Mucosa of descending colon (tissue), 3 donors: ENCODE data around the gene NLK. TPM values are rescaled to one million over a fixed set of nuclear protein-coding genes. Genes with fewer than 3 reads are reported as not detected.
"Not testable (repeated sequence)": the region's sequence is repeated elsewhere in the genome, so short reads cannot be mapped to it uniquely, and the experiment has no call there.

Source experiments
- ATAC-seq: fragments of 200-7000 bp; cut with Tn5 transposase; one replicate; pipeline ENCODE4 v1.9.1; 2020; ENCODE audit warnings: mild to moderate bottlenecking, moderate library complexity
- DNase-seq, 3 donors: peaks; one replicate each; pipeline ENCODE4 v3.0.0-alpha.2; 2020
- H3K36me3 ChIP-seq: fragments of 200-600 bp; one replicate; pipeline ENCODE4 v1.8.0; 2021; ENCODE audit warnings: low read depth, mild to moderate bottlenecking
- H3K4me1 ChIP-seq: fragments of 200-600 bp; one replicate; pipeline ENCODE4 v1.8.0; 2021; ENCODE audit warnings: low read depth, mild to moderate bottlenecking
- H3K4me3 ChIP-seq: fragments of 200-600 bp; one replicate; pipeline ENCODE4 v1.8.0; 2021; ENCODE audit warnings: mild to moderate bottlenecking
- H3K9me3 ChIP-seq: fragments of 200-600 bp; one replicate; pipeline ENCODE4 v1.8.0; 2021; ENCODE audit warnings: mild to moderate bottlenecking
- intact Hi-C, 2 donors: fragments of 100-400 bp; cut with DNase I in 1 of 2; cut with micrococcal nuclease in 1 of 2; formaldehyde crosslinking; loops; one replicate each; pipeline versions ENCODE4 v1.11.0 to v1.11.1; 2022; cut with DNase I, micrococcal nuclease
- total RNA-seq, 3 donors: library from RNA; stranded (reverse); fragmentation: NEBNext Ultra II Directional in 2 of 3; extraction: Animal tissue kit (Norgen Biotek cat#: 25700) in 2 of 3; gene quantifications; one replicate each; pipeline versions ENCODE4 v1.2.1 to v1.2.4, GENCODE V29; 2021 to 2023
- TF ChIP-seq, protein P1 (sequence below): fragments of 200-600 bp; IDR thresholded peaks from one replicate; pipeline ENCODE4 v1.8.0; 2022; ENCODE audit warnings: antibody characterized with exemption, mild to moderate bottlenecking
- donor health status: DM: no; HTN: no; CAD: no; lungs with moderate emphysema.
- donor health status: DM: no; HTN: no; CAD: no.
- donor health status: DM: no; HTN: yes; CAD: no.

Gene NLK
- total RNA-seq, 3 donors from 2014 or later: 20.4 to 24.1 (median 21.0) TPM

DNA sequence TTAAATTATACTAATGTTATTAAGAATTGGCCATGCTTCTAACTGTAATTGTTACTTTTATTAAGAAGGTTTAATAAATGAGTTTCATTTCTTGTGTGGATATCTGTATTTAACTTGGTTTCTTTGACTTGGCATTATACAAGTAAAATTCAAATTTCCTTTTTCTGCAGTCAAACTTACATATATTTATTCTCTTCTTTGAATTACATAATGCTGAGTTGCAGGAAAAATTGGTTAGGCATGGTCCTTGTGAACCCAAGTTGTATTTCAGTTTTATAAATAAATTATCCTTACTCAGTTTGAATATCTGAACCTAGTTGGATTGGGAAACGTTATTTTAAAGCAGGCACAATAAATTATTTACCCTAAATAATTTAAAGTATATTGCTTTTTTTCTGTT is 54.8 kb downstream of the NLK start:
- no peak for ATAC-seq
- TF ChIP-seq, protein P1, sequence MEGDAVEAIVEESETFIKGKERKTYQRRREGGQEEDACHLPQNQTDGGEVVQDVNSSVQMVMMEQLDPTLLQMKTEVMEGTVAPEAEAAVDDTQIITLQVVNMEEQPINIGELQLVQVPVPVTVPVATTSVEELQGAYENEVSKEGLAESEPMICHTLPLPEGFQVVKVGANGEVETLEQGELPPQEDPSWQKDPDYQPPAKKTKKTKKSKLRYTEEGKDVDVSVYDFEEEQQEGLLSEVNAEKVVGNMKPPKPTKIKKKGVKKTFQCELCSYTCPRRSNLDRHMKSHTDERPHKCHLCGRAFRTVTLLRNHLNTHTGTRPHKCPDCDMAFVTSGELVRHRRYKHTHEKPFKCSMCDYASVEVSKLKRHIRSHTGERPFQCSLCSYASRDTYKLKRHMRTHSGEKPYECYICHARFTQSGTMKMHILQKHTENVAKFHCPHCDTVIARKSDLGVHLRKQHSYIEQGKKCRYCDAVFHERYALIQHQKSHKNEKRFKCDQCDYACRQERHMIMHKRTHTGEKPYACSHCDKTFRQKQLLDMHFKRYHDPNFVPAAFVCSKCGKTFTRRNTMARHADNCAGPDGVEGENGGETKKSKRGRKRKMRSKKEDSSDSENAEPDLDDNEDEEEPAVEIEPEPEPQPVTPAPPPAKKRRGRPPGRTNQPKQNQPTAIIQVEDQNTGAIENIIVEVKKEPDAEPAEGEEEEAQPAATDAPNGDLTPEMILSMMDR: no peak

DNA sequence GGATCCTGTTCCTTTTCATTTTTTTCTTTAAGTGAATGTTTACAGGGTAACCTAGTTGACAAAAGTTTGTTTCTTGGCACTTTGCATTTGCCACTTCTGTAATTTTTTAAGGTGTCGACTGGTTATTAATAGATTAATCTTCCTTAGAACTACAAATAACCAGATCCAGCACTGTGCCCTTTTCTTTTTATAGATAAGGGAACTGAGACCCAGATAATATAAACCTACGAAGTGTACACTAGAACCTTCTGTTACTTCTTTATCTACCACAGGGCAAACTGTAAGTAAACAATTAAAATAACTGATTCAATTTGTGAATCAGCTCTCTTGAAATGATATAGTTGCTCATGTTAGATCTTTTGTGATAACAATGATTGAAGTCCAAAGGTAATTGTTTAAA is 55.4 kb downstream of the NLK start:
- TF ChIP-seq, protein P1: no peak
- ATAC-seq: no peak
- H3K36me3 ChIP-seq: no peaks in the 10 kb centered on the region

More for the DNA sequence above, 54.8 kb downstream of the NLK start:
- DNase-seq: no peak
- Histone ChIP-seq H3K36me3 (no peaks in the 10 kb centered on the region), H3K9me3 (no peaks in the 10 kb centered on the region), H3K4me1 (no peaks in the 10 kb centered on the region), H3K4me3 (no peak overlapping the region)
- intact Hi-C loops: no loop called here

DNA sequence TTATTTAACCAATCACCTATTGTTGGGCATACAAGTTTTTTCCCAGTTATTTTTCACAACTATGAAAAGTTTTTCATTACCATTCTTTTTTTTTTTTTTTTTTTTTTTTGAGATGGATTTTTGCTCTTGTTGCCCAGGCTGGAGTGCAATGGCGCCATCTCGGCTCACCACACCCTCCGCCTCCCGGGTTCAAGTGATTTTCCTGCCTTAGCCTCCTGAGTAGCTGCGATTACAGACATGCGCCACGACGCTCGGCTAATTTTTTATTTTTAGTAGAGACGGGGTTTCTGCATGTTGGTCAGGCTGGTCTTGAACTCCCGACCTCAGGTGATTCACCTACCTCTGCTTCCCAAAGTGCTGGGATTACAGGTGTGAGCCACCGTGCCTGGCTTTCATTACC is 56.1 kb downstream of the NLK start:
- ATAC-seq, H3K4me1 ChIP-seq, DNase-seq, H3K36me3 ChIP-seq, intact Hi-C loops, H3K9me3 ChIP-seq, H3K4me3 ChIP-seq: not testable (repeated sequence)

More for the DNA sequence above, 55.4 kb downstream of the NLK start:
- Histone ChIP-seq H3K4me3 (no peak overlapping the region), H3K9me3 (no peaks in the 10 kb centered on the region), H3K4me1 (no peaks in the 10 kb centered on the region)
- DNase-seq: no peak
- intact Hi-C loops: no loop called here

DNA sequence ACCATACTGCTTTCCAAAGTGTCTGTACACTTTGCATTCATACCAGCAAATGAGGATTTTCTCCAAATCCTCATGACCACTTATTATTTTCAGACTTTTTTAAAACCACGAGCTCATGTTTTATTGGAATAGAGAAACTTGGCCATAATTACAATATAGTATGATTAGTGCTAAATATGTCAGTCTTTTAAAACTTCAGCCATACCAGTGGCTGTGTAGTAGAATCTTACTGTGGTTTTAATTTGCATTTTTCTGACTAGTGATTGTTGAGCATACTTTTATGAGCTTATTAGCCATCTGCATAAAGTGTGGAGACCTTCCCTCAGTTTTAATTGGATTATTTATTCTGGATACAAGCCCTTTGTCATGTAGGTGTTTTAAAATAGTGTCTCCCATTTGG is 57.8 kb downstream of the NLK start:
- no peaks in the 10 kb centered on the region for H3K9me3 ChIP-seq
- intact Hi-C loops: no loop called here
- ATAC-seq (no peak), DNase-seq (no peak)
- no peak overlapping the region for H3K4me3 ChIP-seq
- H3K4me1 ChIP-seq: peaks cover 4% of the 10 kb centered on the region
- no peaks in the 10 kb centered on the region for H3K36me3 ChIP-seq
- TF ChIP-seq, protein P1: no peak

DNA sequence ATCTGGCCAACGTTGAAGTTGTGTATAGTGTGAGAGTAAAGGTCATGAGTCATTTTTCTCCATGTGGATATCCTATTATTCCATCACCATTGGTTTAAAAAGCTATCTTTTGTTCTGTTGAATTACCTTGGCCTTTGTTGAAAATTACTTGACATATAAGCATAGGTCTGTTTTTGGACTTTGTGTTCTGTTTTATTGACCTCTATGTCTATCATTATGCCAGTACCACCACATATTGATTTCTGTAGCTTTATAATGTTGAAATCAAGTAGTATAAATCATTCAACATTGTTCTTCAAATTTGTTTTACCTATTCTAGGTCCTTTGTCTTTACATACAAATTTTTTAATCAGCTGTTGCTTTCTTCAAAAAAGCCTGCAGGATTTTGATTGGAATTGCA is 58.5 kb downstream of the NLK start:
- H3K9me3 ChIP-seq: no peaks in the 10 kb centered on the region
- no peak overlapping the region for H3K4me3 ChIP-seq
- no peak for DNase-seq
- intact Hi-C loops: no loop called here
- TF ChIP-seq, protein P1: no peak
- H3K4me1 ChIP-seq: peaks cover 4% of the 10 kb centered on the region
- no peak for ATAC-seq
- no peaks in the 10 kb centered on the region for H3K36me3 ChIP-seq

DNA sequence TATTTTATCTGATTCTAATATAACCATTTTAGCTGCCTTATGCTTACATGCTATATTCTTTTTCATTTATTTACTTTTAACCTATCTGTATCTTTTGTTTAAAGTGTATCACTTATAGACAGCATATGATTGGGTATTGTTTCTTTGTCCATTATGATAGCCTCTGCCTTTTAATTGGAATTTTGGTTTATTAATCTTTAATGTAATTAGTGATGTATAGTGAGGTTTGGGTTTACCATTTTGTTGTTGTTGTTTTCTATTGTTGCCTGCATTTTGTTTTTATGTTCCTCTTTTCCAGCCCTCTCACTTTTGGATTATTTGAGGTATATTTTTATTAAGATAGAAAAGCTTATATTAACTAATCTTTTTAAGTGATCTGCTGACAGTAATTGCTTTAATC is 59.4 kb downstream of the NLK start:
- H3K4me3 ChIP-seq: no peak overlapping the region
- intact Hi-C loops: no loop called here
- no peaks in the 10 kb centered on the region for H3K36me3 ChIP-seq
- H3K9me3 ChIP-seq: no peaks in the 10 kb centered on the region
- peaks cover 4% of the 10 kb centered on the region for H3K4me1 ChIP-seq
- no peak for DNase-seq
- TF ChIP-seq, protein P1: no peak
- no peak for ATAC-seq
